KOPT-K1 (cell line): ENCODE measurements around the gene DUOXA1.
"Not testable (repeated sequence)": the region's sequence is repeated elsewhere in the genome, so short reads cannot be mapped to it uniquely, and the experiment has no call there.

Experiments used
- H3K27ac ChIP-seq: fragments of 200-600 bp; sonication (generic); 2 replicates; pipeline ENCODE4 v1.5.1; 2016; ENCODE audit warnings: antibody characterized with exemption, mild to moderate bottlenecking, low read depth, low read length; ENCODE audit not compliant: poor library complexity, severe bottlenecking
- H3K36me3 ChIP-seq: fragments of 200-600 bp; sonication (generic); 2 replicates; pipeline ENCODE4 v1.5.1; 2017; ENCODE audit warnings: antibody characterized with exemption, mild to moderate bottlenecking, low read length, moderate library complexity; ENCODE audit not compliant: insufficient read depth
- H3K9me3 ChIP-seq: fragments of 200-600 bp; sonication (generic); 2 replicates; pipeline ENCODE4 v1.5.1; 2017; ENCODE audit warnings: antibody characterized with exemption, low read length, mild to moderate bottlenecking; ENCODE audit not compliant: insufficient read depth, poor library complexity, severe bottlenecking

The DUOXA1 gene

DNA sequence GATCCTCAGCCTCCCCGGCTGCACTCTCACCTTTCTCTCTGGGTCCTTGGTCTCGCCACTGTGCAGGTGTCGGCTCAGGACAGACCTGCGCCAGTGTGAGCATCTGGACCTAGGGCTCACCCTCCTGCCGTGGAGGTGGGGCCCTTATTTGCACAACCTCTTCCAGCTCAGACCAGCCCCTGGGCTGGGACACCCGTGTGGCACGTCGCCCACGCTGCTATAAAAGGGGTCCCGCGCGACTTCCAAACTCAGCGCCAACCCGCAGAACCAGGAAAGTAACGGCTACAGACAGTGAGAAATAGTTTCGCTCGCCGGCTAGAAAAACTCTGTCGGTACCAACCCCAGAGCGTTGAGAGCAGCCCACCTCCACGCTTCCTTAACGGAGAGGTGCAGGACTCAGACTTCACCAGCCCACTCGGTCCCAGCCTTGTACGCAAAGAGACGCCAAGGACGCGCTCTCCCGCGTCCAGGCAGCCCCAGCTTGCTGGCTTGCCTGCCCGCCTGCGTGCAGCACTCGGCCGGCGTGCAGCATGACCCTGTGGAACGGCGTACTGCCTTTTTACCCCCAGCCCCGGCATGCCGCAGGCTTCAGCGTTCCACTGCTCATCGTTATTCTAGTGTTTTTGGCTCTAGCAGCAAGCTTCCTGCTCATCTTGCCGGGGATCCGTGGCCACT is 15.5 kb downstream of the DUOXA1 start, which contains the start of the genes DUOX2 and DUOXA2:
TSS of gene DUOX2 (minus strand) at position 97 of the 675 bp plus-strand sequence. CDS start 761 bp downstream, outside the sequence.
TSS of gene DUOXA2 (plus strand) at position 251 of the 675 bp plus-strand sequence. CDS start at position 531, 280 bp downstream.
- Histone ChIP-seq H3K36me3 (no peaks in the 10 kb centered on the region), H3K27ac (no peak within 1 kb of the TSS), H3K9me3 (no peaks in the 10 kb centered on the region)

DNA sequence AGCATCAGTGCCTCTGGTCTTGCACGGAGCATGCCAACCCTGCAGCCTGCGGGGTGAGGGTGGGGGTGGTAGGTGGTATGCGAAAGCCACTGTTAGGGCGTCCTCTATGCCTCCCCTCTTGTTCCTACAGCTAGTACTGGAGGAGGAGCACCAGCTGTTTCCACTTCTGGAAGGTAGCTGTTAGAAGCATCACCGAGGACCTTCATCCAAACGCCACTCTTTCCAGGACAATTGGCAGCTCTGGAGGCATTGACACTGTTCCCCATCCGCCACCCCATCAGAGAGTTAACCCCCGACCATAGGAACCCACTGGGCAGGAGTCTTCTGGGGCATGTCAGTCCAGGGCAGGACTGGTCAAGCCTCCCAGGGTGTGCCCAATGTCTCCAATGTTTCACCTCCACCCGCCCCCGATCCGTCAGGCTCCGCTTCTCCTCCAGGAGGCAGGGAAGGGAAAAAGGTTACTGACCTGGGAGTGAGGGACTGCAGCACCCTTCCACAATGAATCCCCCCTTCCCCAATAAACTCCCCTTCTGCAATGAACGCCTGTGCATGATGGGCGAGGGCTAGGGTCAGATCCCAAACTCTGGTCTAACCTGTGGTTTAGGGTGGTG is 16.2 kb downstream of the DUOXA1 start:
- Histone ChIP-seq H3K27ac (no peak overlapping the region), H3K9me3 (no peaks in the 10 kb centered on the region), H3K36me3 (no peaks in the 10 kb centered on the region)

DNA sequence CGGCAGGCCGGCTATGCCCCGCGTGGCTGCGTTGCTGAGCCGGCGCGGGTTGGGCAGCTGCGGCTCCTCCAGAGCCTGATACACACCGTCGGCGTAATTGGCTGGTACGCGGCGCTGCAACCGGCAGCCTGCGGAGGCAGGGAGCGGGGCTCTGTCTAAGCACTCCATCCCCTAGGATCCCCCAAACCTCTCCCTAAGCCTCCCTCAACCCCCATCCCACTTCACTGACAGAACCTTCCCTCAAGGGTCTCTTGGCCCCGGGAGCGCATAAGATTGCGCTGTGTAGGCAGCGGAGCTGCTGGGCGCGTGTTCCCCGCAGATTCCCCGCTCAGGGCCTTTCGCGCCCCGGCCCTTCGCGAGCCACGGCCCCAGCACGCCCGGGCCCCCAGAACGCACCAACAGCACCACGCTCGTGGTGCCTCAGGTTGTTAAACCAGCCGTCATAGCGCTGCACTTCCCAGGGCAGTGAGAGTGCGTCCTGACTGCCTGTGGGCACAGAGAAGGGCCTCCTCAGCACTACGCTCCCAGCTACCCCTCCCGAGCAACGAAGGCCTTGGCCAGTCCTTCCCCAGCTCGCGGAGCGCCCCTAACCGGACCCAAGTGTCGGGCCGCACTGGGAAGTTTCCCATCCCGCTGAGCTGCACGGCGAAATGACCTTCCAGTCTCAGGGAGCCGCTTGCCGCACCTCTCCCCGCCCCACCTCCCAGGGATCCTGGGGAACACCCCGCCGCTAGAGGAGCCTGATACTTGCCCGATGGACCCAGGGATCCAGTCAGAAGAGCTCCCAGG is 16.9 kb downstream of the DUOXA1 start:
- Histone ChIP-seq H3K9me3 (no peaks in the 10 kb centered on the region), H3K27ac (no peak overlapping the region), H3K36me3 (no peaks in the 10 kb centered on the region)

DNA sequence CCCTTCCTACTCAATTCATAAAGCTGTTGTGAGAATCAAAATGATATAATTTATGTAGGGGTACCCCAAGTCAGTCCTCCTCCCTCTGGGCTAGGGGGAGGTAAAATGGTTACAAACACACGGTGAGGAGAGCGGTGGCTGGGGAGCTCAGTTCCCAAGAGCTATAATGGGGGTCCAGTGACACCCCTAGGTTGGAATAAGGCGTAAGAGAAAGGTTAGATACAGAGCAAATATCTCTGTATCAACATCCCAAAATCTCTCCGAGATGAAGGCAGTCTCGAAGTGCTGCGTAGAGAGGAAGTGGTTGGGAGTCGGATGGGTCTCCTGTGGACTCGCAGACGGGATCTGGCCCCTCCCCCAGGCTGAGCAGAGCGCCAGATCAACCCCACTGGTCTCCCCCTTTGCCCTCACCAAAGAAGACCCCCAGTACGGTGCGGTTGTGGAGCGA is 17.5 kb downstream of the DUOXA1 start:
- Histone ChIP-seq H3K27ac (no peak overlapping the region), H3K36me3 (no peaks in the 10 kb centered on the region), H3K9me3 (no peaks in the 10 kb centered on the region)

DNA sequence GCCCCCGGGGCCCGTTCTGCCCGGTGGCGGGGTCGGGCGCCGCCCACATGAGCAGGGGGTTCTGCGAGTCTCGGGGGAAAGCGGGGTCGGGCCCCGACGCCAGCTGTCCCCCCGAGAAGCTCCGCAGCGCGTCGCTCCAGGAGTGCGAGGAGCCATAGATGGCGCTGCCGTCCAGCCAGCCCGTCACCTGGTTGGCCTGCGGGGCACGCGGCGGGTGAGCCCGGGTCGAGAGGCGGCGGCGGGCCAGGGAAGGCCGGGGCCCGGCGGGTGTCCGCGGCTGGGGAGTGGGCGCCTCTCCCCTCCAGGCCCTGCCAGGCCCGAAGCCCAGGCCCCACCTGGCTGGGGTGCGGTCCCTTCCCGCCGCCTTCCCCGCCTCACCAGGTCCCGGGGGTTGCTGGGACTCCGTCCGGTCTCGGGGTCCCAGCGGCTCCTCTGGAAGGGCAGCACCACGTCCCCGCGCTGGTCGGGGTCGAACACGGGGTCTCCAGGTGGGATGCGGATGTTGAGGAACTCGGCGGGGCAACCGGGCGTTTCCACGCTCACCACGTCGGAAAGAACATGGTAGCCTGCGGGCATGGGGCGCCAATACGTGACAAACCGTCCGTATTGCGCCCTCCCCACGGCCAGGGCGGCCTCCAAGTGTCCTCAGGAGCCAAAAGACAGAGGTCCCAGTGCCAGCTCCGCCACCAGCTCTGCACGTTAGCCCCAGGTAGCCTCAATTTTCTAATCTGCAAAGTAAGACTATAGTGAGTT is 18.1 kb downstream of the DUOXA1 start:
- H3K36me3 ChIP-seq: no peaks in the 10 kb centered on the region
- H3K27ac ChIP-seq: no peak overlapping the region
- no peaks in the 10 kb centered on the region for H3K9me3 ChIP-seq

DNA sequence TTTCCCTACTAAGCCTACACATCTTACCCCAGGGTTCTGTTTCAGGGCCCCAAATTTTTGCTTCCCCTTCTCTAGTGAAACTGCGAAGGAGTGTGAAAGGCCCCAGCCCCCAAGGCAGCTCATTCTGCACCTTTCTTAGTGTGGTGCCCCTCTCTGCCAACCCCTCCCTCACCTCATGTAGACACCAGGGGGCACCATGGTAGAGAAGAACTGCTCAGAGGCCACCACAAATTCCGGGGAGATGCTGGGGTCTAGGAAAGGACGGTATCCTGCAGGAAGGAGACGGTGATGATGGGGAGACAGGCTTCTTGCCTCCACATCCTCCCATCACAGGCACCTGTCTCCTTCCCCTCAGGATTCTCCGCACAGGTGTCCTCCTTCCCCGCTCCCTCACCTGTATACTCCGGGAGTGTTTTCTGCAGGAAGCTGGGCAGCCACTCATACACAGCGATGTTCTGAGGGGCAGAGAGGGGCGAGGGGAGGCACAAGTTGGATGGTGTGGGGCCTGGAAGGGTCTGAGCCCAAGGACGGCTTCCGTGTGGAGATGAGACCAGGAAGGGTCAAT is 19.3 kb downstream of the DUOXA1 start:
- Histone ChIP-seq H3K27ac (no peak overlapping the region), H3K36me3 (no peaks in the 10 kb centered on the region), H3K9me3 (no peaks in the 10 kb centered on the region)

DNA sequence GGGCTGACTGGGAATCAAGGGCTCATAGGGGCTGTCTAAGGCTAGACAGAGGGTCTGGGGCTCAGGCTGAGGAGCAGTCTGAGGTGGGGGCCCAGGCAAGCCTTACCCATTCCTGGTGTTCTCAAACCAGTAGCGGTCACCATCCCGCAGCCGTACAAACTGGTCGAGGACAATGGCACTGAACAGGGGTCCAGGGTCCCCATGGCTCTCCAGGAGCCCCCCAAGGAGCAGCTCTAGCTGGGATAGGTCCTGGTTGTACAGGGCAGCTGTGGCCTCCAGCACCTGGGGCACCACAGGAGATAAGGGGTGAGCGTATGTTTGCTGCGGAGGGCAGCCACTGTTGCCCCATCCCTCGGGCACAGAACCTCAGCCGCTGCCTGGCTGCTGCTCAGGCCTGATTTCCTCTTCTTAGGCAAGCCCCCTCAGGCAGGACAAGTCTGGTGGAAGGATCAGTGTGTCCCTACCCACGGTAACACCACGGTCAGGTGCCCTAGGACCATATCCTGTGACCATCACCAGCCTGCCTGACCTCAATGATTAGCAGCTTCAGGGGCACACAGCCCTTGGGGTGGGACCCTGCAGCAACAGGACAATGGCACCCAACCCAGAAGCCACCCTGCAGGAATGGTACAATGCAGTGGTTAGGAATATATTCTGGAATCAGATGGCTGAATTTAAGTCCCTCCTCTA is 21.6 kb downstream of the DUOXA1 start:
- no peaks in the 10 kb centered on the region for H3K36me3 ChIP-seq
- no peak overlapping the region for H3K27ac ChIP-seq

DNA sequence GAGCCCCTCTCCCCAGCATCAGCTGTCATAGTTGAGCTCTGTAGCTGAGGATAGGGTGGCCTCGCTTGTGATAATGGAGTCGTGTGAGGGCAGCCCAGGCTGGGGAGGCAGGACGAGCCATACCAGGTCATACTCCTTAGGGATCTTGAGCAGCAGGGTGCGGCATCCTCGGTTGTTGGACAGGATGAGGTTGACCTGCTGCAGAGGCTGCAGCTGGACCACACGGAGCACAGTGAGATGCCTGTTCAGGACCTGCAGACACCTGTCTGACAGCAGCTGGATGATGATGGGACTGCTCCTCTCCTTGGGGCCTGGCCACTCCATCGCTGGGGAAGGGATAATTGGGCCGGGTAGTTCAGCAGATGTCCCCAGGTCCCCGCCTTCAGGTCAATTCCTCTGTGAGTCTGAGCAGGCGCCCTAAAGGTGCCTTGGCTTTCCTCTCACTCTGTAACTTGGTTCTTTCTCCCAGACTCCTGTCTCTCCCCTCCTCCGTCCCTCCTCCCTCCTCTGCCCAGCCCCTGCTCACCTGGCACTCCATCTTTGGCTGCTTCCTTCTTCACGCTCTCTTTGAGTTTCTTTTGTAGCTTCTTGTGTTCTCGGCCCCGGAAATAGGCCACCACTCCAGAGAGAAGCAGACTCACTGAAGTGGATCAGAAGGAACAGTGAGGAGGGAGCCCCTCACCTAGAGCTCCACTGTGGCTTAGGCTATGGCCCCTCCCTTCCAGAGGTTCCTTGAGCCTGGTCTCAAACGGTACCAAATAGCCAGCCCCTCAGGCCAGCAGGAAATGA is 23.5 kb downstream of the DUOXA1 start:
- Histone ChIP-seq H3K9me3 (no peaks in the 10 kb centered on the region), H3K36me3 (no peaks in the 10 kb centered on the region), H3K27ac (no peak overlapping the region)

More for the DNA sequence above, 21.6 kb downstream of the DUOXA1 start:
- H3K9me3 ChIP-seq: no peaks in the 10 kb centered on the region

DNA sequence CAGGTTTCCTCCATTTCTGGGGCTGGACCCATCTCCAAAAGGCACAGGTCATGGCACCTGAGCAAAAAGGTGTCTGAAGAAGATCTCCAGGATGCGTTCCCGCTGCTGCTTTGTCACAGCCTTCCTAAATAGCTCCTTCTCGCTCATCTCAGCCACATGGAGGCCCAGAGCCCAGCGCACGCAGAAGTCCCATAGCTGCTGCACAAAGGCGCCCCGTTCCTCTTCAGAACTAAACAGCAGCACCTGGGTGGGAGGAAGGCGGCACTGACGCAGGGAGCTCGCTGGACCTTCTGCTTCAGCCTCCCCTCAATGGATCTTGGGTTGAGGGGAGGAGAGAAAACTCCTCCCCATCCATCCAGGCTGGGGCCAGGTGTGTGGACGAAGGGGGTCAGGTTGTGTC is 24.1 kb downstream of the DUOXA1 start:
- Histone ChIP-seq H3K27ac (no peak overlapping the region), H3K36me3 (no peaks in the 10 kb centered on the region), H3K9me3 (no peaks in the 10 kb centered on the region)

DNA sequence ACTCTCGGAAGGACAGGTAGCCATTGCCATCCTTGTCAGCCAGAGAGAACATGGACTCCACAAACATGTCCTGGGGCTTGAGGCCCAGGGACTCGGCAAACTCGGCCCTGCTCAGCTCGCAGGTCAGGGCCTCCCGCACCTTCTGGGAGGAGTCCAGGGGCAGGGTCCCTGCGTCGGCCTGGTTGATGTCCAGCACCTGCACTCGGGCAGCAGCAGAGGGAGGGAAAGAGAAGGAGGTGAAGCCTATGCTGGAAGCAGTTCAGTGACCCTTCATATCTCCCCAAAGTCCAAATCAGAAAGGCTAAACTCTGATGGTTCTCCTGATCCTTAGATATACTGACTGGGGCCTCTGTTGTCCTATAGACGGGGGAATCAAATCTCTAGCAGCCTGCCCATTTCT is 25.5 kb downstream of the DUOXA1 start:
- not testable (repeated sequence) for H3K9me3 ChIP-seq, H3K36me3 ChIP-seq, H3K27ac ChIP-seq

DNA sequence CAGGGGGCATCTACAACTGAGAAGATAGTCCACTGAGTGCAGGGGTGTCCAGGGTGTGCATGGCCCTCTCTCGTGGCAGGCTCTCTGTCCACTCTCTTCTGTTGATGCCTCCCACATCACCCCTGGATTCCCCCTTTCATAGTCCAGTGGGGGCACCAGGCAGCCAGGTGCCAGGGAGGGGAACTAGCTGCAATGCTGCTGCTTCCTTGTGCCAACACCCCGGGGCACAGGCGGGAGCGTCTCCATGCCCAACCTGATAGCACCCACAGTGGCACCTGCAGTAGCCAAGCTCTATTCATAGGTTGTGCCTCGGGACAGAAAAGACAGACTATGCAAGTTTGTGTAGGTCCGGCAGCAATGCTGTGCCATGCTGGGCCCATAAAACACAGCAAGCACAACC is 27.5 kb downstream of the DUOXA1 start:
- Histone ChIP-seq H3K9me3 (no peaks in the 10 kb centered on the region), H3K27ac (no peak overlapping the region), H3K36me3 (no peaks in the 10 kb centered on the region)

DNA sequence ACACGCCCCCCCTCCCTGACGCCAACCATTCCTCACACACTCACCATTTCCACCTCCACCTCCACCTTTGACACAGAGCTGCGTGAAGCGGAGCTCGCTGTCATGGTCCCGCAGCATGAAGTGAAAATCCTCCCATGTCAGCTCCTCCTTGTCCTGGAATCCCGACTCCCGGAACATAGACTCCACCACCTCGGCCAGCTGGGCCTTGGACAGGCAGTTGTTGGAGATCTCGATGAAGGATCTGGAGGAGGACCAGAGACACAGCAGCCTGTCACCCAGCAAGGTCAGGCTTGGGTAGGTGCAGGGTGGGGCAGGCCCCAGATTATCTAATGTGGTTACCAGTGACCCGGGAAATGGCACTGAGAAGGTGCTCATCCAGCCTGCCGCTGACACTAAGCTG is 27.9 kb downstream of the DUOXA1 start:
- no peaks in the 10 kb centered on the region for H3K36me3 ChIP-seq
- H3K9me3 ChIP-seq: no peaks in the 10 kb centered on the region
- no peak overlapping the region for H3K27ac ChIP-seq

DNA sequence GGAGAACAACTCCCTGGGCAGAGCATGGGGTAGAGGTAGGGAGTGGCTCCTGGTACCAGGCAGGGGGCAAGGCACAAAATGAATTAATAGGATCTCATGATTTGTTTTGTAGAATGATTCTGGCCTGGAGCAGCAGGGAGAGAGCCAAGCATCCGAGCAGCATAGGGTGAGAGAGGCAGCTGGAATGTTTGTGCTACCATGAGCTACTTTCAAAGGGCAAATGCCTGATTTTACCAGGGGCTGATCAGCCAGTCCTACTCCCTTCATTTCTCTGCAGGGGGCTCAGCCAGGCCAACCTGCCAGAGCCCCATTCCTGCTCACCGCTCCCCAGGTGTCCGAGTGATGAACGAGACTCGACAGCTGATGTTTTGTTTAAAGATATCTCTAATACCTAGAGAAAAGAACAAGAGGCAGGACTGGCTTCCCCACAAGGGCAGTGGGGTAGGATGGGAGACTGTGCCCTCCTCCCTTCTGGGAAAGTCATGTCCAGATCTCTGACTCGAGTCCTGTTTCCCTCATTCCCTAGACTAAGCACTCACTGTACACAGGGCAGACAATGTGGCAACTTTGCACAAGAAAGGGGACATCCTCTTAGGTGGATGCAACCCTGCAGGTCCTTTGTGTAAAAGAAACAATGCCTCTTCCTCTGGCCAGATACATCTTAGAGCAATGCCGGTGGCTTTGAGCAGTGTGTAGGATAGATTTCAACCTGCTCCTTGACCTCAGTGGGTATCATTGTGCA is 28.6 kb downstream of the DUOXA1 start:
- Histone ChIP-seq H3K36me3 (no peaks in the 10 kb centered on the region), H3K27ac (no peak overlapping the region), H3K9me3 (no peaks in the 10 kb centered on the region)
